Testis (tissue), 2 donors: ENCODE measurements around the gene KRT77.

Source experiments
- CTCF ChIP-seq, 3 experiments: fragments of 450-650 bp in 2 of 3; fragments of 200-600 bp in 1 of 3; sonication (generic) in 1 of 3; IDR thresholded peaks; one replicate each; pipeline ENCODE4 v1.5.1; 2016 to 2019; ENCODE audit warnings: antibody characterized with exemption in 3 of 3, mild to moderate bottlenecking in 2 of 3, moderate library complexity in 1 of 3
- POLR2A ChIP-seq: fragments of 450-650 bp; IDR thresholded peaks from one replicate; pipeline ENCODE4 v1.6.1; 2017; ENCODE audit warnings: antibody characterized with exemption, mild to moderate bottlenecking, moderate library complexity

GRCh38 chr12:52688481-52688880, 14.8 kb downstream of the KRT77 start:
- TF ChIP-seq CTCF (IDR thresholded peaks at IDR 0.05) (no peak), POLR2A (no peak)
